A172 (cell line): ENCODE data around the gene WWOX. TPM values are rescaled to one million over a fixed set of nuclear protein-coding genes. Genes with fewer than 3 reads are reported as not detected.

Experiments used
- DNase-seq: peaks from one replicate; pipeline ENCODE4 v3.0.0-alpha.2; 2015; ENCODE audit warnings: low spot score
- total RNA-seq: library from RNA; depleted of rRNA; stranded (reverse); fragments of >200 nt; shearing (Covaris generic); gene quantifications from 2 replicates; pipeline ENCODE4 v1.2.3, GENCODE V29; 2014

WWOX gene
- total RNA-seq, 1 experiment from 2014 or later, result 29.6 TPM

- DNase-seq, result no peak
Measured at GRCh38 chr16:78297066-78297666, 197.7 kb downstream of the WWOX start.

DNA sequence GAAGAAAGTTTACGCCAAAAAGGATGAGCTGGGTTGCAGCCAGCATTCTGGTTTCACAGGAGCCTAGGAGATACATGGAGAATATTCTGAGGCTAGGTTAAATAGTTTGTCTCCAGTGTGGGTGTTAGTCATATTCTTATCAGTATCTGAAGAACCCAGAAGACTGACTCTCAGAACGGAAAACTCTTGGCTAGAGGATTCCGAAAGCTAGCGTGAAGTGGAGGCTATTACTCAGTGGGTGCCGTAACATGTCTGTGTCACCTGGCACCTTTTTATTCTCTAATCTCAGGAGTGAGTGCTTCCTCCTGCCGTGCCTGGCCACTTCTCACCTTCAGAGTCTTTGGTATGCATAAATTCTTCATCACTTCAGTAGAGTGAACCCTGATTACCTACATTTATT is 199.5 kb downstream of the WWOX start:
- DNase-seq, result no peak

DNA sequence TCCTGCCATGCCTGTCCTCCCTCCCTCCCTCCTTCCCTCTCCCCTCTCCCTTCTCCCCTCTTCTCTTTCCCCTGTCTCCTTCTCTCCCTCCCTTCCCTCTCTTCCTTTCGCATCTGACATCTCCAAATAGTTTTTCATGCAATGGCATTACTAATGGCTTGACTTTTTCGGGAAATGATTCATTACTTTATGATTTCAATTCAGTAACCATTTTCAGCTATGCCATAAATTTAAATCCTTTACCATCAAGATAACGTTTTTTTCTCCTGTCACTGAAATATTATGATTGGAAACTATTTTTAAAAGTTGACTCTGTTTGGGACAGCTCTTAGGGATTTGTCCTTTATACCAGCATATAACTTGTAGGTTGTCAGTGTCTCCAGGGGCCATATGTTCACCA is 201.0 kb downstream of the WWOX start:
- DNase-seq, result no peak

DNA sequence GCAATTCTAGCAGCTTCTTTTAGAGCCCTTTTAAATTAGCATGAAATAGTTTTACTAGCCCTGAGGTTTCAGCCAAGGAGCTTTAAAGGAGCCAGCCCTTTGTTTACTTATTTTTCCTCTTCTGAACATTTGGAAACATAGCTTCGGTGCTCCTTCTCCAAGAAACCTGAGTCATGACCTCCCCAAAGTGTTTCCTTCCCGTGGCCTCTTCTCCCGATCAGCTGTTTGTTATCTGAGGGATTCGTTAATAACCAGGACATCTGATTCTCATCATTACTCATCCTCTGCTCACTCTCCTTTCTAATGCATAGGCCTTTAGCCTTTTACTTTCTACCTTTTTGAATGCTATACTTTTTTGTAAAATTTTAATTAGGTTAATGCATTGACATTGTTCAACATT is 204.5 kb downstream of the WWOX start:
- DNase-seq, result no peak

DNA sequence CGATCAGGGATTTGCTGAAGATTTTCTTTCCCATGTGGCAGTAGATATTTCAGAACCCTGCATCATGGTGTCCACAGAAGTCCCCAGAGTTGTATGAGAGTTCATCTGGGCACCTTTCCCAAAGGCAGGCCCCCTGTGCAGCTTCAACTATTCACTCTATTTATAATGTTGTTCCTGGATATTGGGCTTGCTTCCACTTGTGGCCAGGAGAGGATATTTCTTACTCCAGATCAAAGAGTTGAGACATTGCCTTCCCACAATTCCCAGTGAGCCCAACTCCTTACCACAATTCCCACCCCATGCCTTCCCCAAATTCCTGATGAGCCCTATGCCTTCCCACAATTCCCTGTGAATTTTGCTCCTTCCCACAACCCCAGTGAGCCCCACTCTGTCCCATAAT is 206.9 kb downstream of the WWOX start:
- no peak for DNase-seq

DNA sequence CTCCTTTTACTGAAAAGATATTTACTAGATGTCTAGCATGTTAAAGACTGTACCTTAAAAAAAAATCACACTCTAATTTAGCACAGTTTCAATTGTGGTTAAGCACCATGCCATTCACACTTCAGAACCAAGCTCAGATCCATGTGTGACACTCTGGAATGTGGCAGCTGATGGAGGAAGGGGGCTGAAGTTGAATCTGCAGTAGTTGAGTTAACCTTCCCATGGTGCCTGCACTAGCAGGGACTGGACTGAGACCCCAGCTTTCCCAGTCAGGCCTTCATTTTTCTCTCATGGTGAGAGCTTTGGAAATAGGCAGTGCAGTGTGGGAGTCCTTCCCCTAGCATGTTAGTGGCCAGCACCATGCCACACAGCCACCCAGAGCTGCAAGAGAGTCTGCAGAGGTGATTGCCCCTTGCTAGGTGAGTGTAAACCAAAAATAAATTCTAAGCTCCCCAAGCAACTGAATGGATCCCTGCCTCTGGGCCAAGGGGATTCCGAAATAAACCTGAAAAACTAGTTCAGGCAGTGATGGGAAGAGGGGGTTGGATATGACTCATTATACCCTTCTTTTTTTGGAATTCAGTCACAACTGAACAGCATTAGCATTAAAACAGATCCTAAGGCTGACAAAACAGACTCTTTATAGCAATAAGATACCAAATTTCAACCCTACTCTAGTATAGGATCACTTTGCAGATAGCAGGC is 208.5 kb downstream of the WWOX start:
- DNase-seq, result no peak

DNA sequence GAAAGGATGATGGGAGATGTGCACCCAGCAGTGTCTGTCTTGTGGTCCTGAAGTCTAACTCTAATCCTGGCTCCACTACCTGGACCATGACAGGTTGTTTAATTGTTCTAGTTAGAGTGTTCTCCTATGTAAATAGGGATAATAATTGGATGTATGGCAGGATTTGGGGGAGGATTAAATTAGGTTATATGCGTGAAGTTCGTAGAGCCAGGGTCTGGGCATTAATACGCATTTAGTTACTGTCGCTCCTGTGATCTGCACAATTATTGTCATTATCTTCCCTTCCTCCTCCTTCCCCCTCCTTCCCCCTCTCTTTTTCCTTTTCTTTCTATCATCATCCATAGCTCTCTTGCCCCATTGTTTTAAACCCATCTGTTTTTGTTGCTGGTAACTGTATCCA is 210.3 kb downstream of the WWOX start:
- no peak for DNase-seq

- no peak for DNase-seq
Measured at GRCh38 chr16:78310196-78310595, 210.7 kb downstream of the WWOX start.

DNA sequence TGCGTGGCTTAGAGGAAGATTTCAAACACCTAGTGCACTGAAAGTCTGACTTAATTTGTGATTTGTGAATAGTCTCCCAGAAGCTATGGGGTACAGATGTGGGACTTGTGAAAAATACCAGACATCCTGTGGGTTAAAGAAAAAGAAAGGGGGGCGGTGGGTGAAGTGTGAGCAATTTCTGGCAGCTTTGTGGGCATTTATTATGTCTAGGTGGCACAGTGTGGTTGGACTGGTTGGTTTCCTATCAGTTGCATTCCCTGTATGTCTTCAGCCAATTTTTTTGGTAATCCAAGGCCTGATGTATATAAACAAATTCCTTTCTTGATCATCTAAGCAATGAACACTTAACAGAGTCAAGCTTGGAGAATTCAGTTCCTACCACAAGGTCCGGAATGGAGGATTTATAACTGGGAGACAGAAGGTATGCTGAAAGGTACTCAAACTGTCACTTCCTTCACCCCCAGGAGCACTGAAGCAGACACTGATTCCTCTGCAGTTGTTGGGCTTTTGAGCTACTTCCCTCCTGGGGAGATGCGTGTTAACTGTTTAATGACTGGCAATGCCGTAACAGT is 211.6 kb downstream of the WWOX start:
- DNase-seq, result no peak

DNA sequence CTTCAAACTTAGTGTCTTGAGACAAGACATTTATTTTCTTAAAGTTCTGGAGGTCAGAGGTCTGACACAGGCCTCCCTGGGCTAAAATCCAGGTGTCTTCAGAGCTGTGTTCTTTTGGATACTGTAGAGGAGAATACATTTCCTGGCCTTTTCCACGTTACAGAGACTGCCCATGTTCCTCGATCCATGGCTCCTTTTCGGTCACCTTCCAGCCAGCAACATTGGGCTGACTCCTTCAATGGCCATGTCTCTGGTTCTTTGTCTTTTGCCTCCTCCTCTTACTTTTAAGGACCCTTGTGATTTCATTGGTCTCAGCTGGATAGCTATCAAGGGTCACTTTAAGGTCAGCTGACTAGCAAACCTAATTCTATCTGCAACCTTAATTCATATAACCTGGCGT is 212.4 kb downstream of the WWOX start:
- DNase-seq, result no peak

GRCh38 chr16:78317564-78318240 is 218.2 kb downstream of the WWOX start:
- DNase-seq, result no peak

- no peak for DNase-seq
Measured at GRCh38 chr16:78321620-78322360, 222.3 kb downstream of the WWOX start.

- no peak for DNase-seq
Measured at GRCh38 chr16:78323315-78323714, 223.9 kb downstream of the WWOX start.

- no peak for DNase-seq
Measured at GRCh38 chr16:78324649-78325285, 225.3 kb downstream of the WWOX start.

DNA sequence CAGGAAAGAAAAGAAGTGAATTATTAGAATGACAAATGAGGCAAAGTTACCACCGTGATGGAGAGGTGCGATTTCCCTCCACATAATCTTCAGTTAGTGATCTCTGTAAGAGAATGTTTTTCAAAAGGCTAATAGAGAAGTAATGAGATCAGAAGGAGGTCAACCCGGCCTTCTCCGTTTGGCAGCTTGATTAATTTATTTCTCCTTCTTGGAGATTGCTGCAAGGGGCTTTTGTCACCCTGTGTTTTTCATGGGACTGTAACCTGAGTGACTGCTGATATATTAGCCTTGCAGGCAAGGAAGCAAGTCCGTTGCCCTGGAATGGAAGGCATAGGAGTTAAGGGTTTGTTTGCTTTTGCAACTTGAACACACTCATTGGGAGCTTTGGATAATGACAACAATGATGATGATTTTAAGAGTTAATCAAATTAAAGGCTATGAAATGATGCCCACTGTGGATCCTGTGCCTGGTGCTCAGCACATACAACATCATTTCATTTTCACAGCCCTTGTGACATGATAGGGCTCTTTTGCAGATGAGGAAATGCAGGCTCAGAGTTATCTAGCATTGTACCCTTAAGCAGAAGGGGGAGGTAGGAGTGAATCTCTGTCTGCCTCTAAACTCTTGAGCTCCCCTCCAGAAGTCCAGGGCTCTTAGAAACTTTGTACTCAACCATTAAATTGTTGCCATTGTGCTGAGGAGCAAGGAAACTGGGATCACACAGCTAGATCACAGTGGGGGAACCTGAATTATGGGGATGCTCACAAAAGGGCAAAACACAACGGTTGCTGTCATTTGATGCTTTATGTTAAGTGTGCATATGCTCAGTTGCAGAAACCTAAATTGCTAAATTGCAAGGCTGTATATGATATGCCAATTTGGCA is 226.3 kb downstream of the WWOX start:
- no peak for DNase-seq

GRCh38 chr16:78326731-78327130 is 227.3 kb downstream of the WWOX start:
- no peak for DNase-seq

DNA sequence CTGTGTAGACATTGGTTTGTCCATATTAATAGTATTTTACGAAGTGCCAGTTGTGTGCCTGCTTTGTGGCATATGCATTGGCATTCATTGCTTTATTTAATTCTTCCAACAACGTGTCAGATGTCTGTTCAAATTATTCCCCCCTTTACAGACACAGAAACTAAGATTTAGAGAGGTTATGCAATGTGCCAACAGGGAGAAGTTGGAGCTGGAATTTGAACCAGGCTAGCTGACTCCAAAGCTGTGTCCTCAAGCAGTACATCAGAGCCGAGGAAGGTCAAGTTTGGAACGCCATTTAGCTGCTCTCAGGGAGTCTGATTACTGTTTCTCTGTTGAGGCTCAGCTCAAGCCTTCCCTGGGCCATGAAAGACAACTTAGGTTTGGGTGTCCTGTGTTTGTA is 232.3 kb downstream of the WWOX start:
- DNase-seq, result no peak

- DNase-seq, result no peak
Measured at GRCh38 chr16:78333808-78334207, 234.4 kb downstream of the WWOX start.

GRCh38 chr16:78340590-78340989 is 241.1 kb downstream of the WWOX start:
- DNase-seq, result no peak

DNA sequence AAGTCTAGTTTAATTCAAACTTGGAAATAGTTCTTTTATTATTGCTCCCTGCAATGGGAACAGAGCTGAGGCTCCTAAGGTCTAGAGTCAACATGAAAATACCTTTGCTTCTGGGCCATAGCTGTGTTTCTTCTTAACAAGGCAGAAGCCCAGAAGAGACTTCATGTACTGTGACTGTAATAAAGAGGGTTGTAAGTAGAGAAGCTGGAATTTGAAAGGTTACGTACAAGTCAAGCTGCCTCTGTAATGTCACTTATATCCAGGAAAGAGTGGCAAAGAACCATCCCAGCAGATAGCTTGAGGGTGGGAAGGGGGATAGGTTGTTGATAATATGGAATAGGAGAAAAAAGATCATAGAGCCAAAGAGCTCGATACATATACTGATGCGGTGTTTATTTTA is 248.6 kb downstream of the WWOX start:
- DNase-seq, result no peak

DNA sequence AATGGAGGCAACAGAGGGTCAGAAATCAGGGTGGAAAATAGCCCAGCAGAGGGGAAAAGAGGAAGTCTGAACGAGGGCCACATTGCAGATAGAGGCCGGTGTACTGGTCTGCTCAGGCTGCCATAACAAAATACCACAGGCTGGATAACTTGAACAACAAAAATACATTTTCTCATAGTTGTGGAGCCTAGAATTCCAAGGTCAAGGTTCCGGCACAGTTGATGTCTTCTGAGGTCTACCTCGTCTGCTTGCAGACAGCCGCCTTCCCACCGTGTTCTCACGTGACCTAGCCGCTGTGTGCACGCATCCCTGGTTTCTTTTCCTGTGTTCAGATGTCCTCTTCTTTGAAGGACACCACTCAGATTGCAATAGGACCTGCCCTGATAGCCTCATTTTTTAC is 249.4 kb downstream of the WWOX start:
- DNase-seq, result no peak
